ENCODE data around the gene NEURL3. TPM values are rescaled to one million over a fixed set of nuclear protein-coding genes. Genes with fewer than 3 reads are reported as not detected.

Gene NEURL3
- total RNA-seq, 3 donors from 2014 or later, result 2.1 to 5.2 (median 2.3) TPM

DNA sequence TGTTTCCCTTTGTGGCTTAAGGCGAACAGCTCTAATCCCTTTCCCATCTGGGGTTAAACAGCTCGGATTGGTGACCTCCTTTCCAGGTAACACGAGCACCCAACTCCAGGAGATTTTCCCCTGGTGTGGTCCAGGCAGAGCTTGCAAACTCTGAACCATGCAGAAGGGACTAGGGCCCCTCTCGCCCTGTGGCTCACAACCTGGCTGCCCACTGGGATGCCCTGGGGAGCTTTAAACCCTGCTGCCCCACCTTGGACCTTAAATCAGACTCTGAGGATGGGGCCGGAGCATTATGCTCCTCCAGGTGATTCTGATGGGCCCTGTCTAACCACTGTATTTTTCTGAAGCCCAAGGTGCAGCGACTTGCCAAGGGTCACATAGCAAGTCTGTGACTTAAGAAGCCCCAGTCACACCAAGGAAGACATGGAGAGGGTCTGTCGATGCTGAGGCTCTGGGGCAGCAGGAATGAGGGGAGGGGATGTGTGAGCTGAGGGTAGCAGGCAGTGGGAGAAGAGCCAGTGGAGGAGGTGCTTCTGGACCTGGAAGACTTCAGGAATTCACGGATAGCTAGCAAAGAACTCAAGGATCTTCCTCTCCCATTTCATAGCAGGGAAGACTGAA is 37.3 kb upstream of the NEURL3 start:
- no peaks in the 10 kb centered on the region for H3K9me3 ChIP-seq
- H3K36me3 ChIP-seq (ENCODE audit: low read depth), result no peaks in the 10 kb centered on the region
- H3K4me1 ChIP-seq (ENCODE audit: low read depth), result peaks cover 16% of the 10 kb centered on the region
- intact Hi-C loops (cut with DNase I, micrococcal nuclease), result no loop called here
- ATAC-seq (no peak), DNase-seq (peak in 1 of 3 donors; percentile 20)
- TF ChIP-seq, protein P1, sequence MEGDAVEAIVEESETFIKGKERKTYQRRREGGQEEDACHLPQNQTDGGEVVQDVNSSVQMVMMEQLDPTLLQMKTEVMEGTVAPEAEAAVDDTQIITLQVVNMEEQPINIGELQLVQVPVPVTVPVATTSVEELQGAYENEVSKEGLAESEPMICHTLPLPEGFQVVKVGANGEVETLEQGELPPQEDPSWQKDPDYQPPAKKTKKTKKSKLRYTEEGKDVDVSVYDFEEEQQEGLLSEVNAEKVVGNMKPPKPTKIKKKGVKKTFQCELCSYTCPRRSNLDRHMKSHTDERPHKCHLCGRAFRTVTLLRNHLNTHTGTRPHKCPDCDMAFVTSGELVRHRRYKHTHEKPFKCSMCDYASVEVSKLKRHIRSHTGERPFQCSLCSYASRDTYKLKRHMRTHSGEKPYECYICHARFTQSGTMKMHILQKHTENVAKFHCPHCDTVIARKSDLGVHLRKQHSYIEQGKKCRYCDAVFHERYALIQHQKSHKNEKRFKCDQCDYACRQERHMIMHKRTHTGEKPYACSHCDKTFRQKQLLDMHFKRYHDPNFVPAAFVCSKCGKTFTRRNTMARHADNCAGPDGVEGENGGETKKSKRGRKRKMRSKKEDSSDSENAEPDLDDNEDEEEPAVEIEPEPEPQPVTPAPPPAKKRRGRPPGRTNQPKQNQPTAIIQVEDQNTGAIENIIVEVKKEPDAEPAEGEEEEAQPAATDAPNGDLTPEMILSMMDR (IDR thresholded peaks at IDR 0.05), result no peak
- H3K4me3 ChIP-seq, result no peak overlapping the region

DNA sequence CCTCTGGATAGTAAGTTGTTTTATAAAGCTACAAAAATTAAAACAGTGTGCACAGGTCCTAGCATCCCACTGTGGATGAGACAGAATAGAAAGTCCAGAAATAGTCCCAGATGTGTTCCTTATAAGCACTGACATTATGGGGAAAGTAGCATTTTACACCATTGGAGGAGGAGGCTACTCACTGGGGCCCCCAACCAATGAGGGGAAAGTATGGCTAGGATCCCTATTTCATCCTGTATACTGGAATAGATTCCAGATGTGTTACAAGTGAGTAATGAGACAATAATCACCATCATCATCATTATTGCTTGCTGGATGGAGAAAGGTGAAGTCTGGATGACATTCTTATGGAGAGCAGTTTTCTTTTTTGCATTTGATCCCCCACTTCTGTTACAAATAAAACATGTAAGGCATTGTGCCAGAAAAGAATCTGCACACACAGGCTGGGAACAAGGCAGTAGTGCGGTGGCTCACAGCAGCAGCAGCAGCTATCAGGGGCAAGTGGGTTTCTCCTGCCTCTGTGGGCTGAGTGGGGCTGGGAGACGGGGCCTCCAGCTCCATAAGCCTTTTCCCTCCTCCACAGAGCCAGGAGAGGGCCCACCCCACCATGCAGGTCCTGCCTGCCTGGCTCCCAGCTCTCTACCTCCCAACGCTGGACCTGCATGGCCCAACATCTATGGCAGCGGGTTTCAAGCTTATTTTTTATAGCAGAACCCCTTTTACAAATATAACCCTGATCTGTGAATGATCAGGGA is 36.4 kb upstream of the NEURL3 start:
- no peaks in the 10 kb centered on the region for H3K36me3 ChIP-seq (ENCODE audit: low read depth)
- peaks cover 16% of the 10 kb centered on the region for H3K4me1 ChIP-seq (ENCODE audit: low read depth)
- ATAC-seq (no peak), DNase-seq (peak in 1 of 3 donors; percentile 34)
- intact Hi-C loops (cut with DNase I, micrococcal nuclease), result no loop called here
- TF ChIP-seq, protein P1 (IDR thresholded peaks at IDR 0.05), result no peak
- no peak overlapping the region for H3K4me3 ChIP-seq
- no peaks in the 10 kb centered on the region for H3K9me3 ChIP-seq

DNA sequence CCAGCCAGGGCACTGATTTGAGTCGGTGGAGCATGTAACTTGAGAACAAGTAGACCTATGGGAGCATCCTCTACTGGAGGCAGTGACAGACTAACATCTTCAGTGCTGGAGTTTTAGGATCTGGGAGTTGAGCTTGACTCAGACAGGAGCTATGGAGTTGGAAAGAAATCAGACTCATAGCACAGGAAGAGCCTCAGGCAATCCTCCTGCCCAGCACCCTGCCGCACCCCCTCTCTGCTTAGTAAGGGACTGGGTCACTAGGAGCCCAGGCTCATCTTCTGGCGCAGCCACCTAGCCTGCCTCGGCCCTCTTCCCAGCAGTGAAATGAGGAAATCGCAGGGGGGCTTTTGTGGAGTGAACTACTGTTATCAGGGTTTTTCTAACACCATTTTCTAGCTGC is 35.0 kb upstream of the NEURL3 start:
- H3K4me3 ChIP-seq, result no peak overlapping the region
- no peak for ATAC-seq

DNA sequence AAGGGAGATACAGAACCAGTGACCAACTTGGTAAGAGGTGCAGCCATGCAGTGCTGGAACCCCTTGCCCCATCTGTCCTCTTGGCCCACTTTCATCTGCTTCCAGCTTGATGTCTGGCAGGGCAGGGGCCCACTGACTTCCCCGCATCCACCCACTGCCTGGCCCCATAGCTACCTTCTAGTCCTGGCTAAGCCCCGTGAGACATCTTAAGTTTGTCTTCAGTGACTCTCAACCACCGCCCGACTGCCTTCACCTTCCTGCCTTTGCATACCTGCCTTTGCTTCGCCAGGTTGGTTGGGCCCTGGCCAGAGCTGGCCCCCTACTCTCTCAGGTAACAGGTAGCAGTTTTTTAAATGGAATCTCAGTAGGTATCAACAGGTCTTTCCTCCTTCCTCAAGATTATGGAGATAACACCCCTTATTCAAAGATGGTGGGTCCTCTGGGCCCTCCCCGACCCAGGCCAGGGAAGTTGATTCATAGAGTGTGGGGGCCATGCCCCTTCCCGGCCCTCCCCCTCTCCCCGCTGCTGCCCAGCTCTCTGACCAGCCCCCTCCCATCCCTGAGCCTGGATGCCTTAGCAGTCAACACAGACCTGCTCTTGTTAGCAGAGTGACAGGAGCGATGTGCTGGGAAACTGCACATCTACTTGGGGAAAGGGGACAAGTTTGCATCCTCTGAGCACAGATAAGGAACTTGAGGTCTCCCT is 34.2 kb upstream of the NEURL3 start:
- TF ChIP-seq, protein P1 (IDR thresholded peaks at IDR 0.05), result no peak
- intact Hi-C loops (cut with DNase I, micrococcal nuclease), result no loop called here
- Histone ChIP-seq H3K9me3 (no peaks in the 10 kb centered on the region), H3K4me1 (ENCODE audit: low read depth) (peaks cover 27% of the 10 kb centered on the region), H3K4me3 (no peak overlapping the region), H3K36me3 (ENCODE audit: low read depth) (no peaks in the 10 kb centered on the region)
- ATAC-seq, result no peak
- DNase-seq, result peak in 2 of 3 donors; percentile 28 to 50

More for the DNA sequence above, 35.0 kb upstream of the NEURL3 start:
- TF ChIP-seq, protein P1 (IDR thresholded peaks at IDR 0.05), result no peak
- Histone ChIP-seq H3K36me3 (ENCODE audit: low read depth) (no peaks in the 10 kb centered on the region), H3K9me3 (no peaks in the 10 kb centered on the region), H3K4me1 (ENCODE audit: low read depth) (peaks cover 24% of the 10 kb centered on the region)
- peak in 1 of 3 donors; percentile 36 for DNase-seq
- intact Hi-C loops (cut with DNase I, micrococcal nuclease), result no loop called here

DNA sequence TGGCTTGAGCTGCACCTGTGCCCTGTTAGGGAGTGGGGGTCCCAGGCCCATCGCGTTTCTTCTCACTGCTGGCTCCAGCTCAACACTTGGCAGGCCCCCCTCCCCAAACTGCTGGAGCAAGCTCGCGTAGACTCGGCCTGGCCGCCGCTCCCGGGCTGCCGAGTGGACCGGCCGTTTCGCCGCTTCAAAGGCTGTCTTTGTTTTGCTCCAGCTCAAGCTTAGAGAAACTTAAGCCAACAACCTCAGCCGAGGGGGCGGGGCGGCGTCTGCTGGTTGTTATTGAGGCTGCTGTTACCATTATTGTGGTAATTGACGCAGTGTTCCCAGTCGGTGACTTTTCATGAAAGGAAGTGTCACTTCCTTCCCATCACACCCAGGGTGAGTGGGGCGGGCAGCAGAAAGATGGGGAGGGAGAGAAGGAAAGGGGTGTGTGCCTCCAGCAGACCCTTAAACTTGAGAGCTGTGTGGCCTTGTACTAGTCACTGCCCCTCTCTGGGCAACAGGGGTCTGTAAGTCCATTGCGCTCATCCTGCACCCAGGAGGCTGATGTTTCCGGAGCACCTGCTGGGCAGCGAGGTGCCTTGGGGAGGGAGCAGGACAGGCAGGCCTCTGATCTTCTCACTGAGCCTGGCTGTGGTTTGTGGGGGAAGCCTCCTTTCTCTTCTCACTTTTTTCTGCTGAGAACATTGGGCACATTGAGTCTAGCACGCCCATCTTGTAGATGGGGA is 33.5 kb upstream of the NEURL3 start:
- Histone ChIP-seq H3K4me3 (no peak overlapping the region), H3K4me1 (ENCODE audit: low read depth) (peaks cover 35% of the 10 kb centered on the region), H3K9me3 (no peaks in the 10 kb centered on the region), H3K36me3 (ENCODE audit: low read depth) (no peaks in the 10 kb centered on the region)
- DNase-seq (peak; percentile 85 to 92 (median 89)), ATAC-seq (peak; percentile 49)
- TF ChIP-seq, protein P1 (IDR thresholded peaks at IDR 0.05), result no peak
- intact Hi-C loops (cut with DNase I, micrococcal nuclease), result no loop called here
